Measurements from ENCODE around the gene EPOP. TPM values are rescaled to one million over a fixed set of nuclear protein-coding genes. Genes with fewer than 3 reads are reported as not detected.

Gene EPOP
- total and polyA plus RNA-seq, 4 donors = 0.40 to 2.8 (median 2.2) TPM

DNA sequence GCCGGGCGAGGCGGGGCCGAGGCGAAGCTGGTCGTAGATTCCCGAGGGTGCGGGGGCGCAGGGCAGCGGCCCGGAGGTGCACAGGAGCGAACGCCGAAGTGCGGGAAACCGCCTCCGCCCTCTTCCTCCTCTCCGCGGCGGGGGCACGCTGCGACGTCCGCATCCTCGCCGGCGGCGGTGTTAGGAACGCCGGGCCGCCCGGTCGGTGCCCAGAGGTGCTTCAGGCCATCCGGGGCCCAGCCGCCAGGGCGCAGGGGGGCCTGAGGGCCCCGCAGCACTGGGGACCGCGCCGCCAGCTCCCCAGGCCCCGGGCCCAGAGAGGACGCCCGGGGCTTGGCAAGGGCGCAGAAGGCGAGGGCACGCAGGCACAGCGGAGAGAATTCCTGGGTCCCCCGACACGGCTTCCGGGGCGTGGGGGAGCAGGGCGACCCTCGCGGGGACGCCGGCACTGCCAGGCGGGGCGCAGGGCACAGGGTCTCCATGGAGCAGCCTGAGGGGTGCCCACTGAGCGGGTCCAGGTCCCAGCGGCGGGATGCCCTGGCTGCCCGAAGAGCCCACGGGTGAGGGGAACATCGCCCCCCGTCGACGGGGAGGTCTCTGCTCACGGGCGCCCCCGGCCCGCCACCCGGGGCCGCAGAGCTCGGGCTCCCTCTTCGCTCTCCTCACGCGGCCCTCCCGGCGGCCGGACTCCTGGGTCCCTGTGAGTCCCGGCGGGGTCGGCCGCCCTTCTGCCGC is 576 bp downstream of the EPOP start:
- Histone ChIP-seq H3K36me3 (ENCODE audit: control insufficient read depth in 4 of 4, insufficient read depth in 4 of 4, low read length in 4 of 4) (no peaks in the 10 kb centered on the region), H3K9me3 (ENCODE audit: control insufficient read depth in 4 of 4, insufficient read depth in 3 of 4, low read length in 3 of 4) (no peaks in the 10 kb centered on the region), H3K4me1 (ENCODE audit: control insufficient read depth in 5 of 5, insufficient read depth in 5 of 5, low read length in 5 of 5) (peaks cover 0 to 11% (median 0%) of the 10 kb centered on the region in 5 donors), H3K4me3 (peak overlapping the region; percentile 44), H3K27ac (ENCODE audit: low read depth in 1 of 2, low read length in 1 of 2) (no peak overlapping the region), H3K27me3 (ENCODE audit: control insufficient read depth in 3 of 3, insufficient read depth in 3 of 3, low read length in 2 of 3) (peaks cover 4 to 53% (median 52%) of the 10 kb centered on the region in 3 donors), H3K9ac (ENCODE audit: insufficient read depth in 1 of 2, low read length in 2 of 2) (no peak overlapping the region)
- WGBS, 2 donors = 0 to 1% methylated on average over 60 to 85 of the region's 85 CpGs
- no peak for ATAC-seq (ENCODE audit: insufficient read depth, low FRiP score)
- TF ChIP-seq, protein P1, sequence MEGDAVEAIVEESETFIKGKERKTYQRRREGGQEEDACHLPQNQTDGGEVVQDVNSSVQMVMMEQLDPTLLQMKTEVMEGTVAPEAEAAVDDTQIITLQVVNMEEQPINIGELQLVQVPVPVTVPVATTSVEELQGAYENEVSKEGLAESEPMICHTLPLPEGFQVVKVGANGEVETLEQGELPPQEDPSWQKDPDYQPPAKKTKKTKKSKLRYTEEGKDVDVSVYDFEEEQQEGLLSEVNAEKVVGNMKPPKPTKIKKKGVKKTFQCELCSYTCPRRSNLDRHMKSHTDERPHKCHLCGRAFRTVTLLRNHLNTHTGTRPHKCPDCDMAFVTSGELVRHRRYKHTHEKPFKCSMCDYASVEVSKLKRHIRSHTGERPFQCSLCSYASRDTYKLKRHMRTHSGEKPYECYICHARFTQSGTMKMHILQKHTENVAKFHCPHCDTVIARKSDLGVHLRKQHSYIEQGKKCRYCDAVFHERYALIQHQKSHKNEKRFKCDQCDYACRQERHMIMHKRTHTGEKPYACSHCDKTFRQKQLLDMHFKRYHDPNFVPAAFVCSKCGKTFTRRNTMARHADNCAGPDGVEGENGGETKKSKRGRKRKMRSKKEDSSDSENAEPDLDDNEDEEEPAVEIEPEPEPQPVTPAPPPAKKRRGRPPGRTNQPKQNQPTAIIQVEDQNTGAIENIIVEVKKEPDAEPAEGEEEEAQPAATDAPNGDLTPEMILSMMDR (IDR thresholded peaks at IDR 0.05; ENCODE audit: control extremely low read depth, extremely low read depth) = no peak
- no peak for DNase-seq

DNA sequence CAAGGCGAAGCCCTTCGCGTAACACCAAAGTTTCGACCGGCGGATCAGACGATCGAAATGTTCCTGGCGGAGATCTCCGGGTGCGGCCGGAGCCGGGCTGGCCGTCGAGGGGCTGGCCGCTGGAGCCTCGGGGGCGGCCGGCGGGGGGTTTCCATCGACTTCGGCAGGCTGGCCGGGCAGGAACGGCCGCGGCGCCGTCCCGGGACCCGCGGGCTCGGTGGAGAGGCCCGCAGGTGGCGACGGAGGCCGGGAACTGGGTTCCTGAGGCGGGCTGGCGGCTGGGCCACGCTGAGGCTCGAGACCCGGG is 1.1 kb downstream of the EPOP start:
- TF ChIP-seq, protein P1 (IDR thresholded peaks at IDR 0.05; ENCODE audit: control extremely low read depth, extremely low read depth) = no peak
- 1% methylated on average over 38 to 41 of the region's 41 CpGs for WGBS, 2 donors
- ATAC-seq (ENCODE audit: insufficient read depth, low FRiP score) (no peak), DNase-seq (peak; percentile 34 to 46 (median 36))
- Histone ChIP-seq H3K9me3 (ENCODE audit: control insufficient read depth in 4 of 4, insufficient read depth in 3 of 4, low read length in 3 of 4) (no peaks in the 10 kb centered on the region), H3K9ac (ENCODE audit: insufficient read depth in 1 of 2, low read length in 2 of 2) (no peak overlapping the region), H3K36me3 (ENCODE audit: control insufficient read depth in 4 of 4, insufficient read depth in 4 of 4, low read length in 4 of 4) (no peaks in the 10 kb centered on the region), H3K4me3 (no peak overlapping the region), H3K4me1 (ENCODE audit: control insufficient read depth in 5 of 5, insufficient read depth in 5 of 5, low read length in 5 of 5) (peaks cover 0 to 11% (median 0%) of the 10 kb centered on the region in 5 donors), H3K27ac (ENCODE audit: low read depth in 1 of 2, low read length in 1 of 2) (no peak overlapping the region), H3K27me3 (ENCODE audit: control insufficient read depth in 3 of 3, insufficient read depth in 3 of 3, low read length in 2 of 3) (peaks cover 4 to 58% (median 58%) of the 10 kb centered on the region in 3 donors)

DNA sequence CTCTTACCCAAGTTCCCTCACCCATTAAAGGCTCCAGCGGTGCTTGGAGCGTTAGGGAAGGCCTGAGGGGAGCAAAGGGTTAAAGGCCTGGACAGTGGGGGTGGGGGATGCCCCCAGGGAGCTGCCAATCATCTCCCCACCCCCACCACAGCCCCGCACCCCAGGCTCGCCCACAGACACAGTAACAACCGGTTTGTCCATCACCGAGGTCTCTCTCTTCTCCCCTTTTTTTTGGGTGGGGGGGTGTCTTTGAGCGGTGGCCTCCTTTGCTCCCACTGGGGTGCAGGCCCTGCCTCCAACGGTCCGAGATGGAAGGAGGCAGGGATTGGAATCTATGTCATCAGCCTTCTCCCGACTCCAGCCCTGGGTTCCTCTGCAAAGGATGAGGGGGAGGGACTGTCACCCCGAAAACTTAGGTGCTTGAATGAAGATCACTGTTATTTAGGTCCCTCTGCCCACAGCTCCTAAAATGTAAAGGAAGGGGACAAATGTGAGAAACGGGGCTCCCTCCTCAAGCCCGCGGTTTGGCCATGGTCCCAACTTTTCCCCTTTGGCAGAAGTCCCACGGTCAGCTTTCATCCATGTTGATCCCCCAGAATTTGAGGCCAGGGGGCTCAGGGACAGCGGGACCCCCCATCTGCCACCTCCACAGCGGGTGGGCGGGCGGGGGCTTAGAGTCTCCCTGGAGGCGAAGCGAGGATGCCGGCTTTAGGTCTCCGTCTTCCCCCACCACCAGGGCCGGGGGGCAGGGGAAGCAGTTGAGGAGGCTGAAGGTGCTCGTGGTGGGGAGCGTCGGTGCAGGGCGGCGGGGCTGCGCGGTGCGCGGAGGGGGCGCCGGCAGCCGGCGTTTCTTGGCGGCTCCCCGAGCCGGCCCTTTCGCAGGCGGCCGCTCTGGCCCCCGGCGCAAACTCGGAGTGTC is 1.7 kb downstream of the EPOP start:
- ATAC-seq (ENCODE audit: insufficient read depth, low FRiP score) (no peak), DNase-seq (no peak)
- peaks cover 0 to 11% (median 0%) of the 10 kb centered on the region in 5 donors for H3K4me1 ChIP-seq (ENCODE audit: control insufficient read depth in 5 of 5, insufficient read depth in 5 of 5, low read length in 5 of 5)
- no peak overlapping the region for H3K27ac ChIP-seq (ENCODE audit: low read depth in 1 of 2, low read length in 1 of 2)
- peaks cover 4 to 64% (median 64%) of the 10 kb centered on the region in 3 donors for H3K27me3 ChIP-seq (ENCODE audit: control insufficient read depth in 3 of 3, insufficient read depth in 3 of 3, low read length in 2 of 3)
- no peak overlapping the region for H3K9ac ChIP-seq (ENCODE audit: insufficient read depth in 1 of 2, low read length in 2 of 2)
- no peaks in the 10 kb centered on the region for H3K9me3 ChIP-seq (ENCODE audit: control insufficient read depth in 4 of 4, insufficient read depth in 3 of 4, low read length in 3 of 4)
- TF ChIP-seq, protein P1 (IDR thresholded peaks at IDR 0.05; ENCODE audit: control extremely low read depth, extremely low read depth) = no peak
- 13 to 18% methylated on average over 41 to 46 of the region's 46 CpGs for WGBS, 2 donors
- H3K4me3 ChIP-seq = no peak overlapping the region
- H3K36me3 ChIP-seq (ENCODE audit: control insufficient read depth in 4 of 4, insufficient read depth in 4 of 4, low read length in 4 of 4) = no peaks in the 10 kb centered on the region

Data from lung (tissue), 12 donors.